Measurements from ENCODE around the gene CCDC57. TPM values are rescaled to one million over a fixed set of nuclear protein-coding genes. Genes with fewer than 3 reads are reported as not detected.
"Not testable (repeated sequence)": the region's sequence is repeated elsewhere in the genome, so short reads cannot be mapped to it uniquely, and the experiment has no call there.

The CCDC57 gene
- total and polyA plus RNA-seq, 2 experiments from 2014 or later = 10.6 to 15.3 TPM

DNA sequence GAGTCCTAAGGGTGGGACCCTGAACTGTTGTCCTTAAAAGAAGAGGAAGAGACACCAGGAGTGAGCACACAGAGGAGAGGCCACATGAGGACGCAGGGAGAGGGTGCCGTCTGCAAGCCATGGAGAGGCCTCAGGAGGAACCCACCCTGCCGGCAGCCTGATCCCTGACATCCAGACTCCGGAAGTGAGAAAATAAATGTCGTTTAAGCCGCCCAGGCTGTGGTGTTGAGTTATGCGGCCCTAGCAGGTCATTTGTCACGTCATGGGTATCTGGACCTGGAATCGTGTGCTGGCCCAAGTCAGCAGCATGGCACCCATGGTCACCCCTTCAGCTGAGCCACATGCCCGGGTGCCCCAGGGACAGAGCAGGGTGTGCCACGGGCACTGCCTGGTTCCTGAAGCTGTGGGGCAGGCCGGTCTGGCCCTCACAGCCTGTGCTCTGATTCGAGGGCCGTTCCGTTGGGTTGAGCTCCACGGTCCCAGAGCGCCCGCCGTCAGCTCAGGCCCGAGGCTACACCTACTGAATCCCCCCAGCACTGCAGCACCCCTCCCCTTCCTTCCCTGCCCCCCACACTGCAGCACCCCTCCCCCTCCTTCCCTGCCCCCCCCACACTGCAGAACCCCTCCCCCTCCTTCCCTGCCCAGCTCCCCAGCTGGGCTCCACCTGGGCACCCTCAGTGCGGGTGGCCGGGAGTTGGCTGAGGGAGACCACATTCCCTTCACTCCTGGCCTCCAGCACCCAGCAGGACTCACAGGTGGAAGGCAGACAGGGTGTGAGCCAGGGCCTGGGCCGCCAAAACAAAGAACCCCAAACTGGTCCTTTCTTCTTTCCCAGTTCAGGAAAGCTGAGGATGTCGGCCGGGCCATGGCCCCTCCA, 2.7 kb upstream of the CCDC57 start:
- Histone ChIP-seq H3K4me1 (ENCODE audit: insufficient read depth) (peaks cover 36% of the 10 kb centered on the region), H3K4me3 (no peak overlapping the region), H3F3A (ENCODE audit: insufficient read depth) (peaks cover 6% of the 10 kb centered on the region; the same call in 1 of the 2 replicates), H3K9ac (no peak overlapping the region; the same call in 1 of the 2 replicates), H3K27me3 (replicated peaks; ENCODE audit: insufficient read depth) (no peaks in the 10 kb centered on the region), H3K9me3 (ENCODE audit: low read depth) (no peaks in the 10 kb centered on the region), H3K36me3 (ENCODE audit: low read depth) (no peaks in the 10 kb centered on the region), H2AFZ (no peak overlapping the region), H3K9me2 (ENCODE audit: insufficient read depth) (no peaks in the 10 kb centered on the region), H3K4me2 (ENCODE audit: unreplicated experiment) (no peak overlapping the region), H4K20me1 (ENCODE audit: insufficient read depth) (no peaks in the 10 kb centered on the region), H3K27ac (peak overlapping the region; percentile 91), H3K79me2 (ENCODE audit: insufficient read depth) (peaks cover 21% of the 10 kb centered on the region)
- in situ Hi-C loops (cut with MboI) = no loop called here
- DNase-seq = peak; percentile 76
- TF ChIP-seq EZH2phosphoT487 (IDR thresholded peaks at IDR 0.05; ENCODE audit: insufficient read depth, low read depth) (no peak), EZH2 (IDR thresholded peaks at IDR 0.05; ENCODE audit: insufficient read depth, poor library complexity, severe bottlenecking) (no peak)
- 67 to 75% methylated on average over 15 to 25 of the region's 25 CpGs for WGBS, 2 experiments (ENCODE audit: low coverage in 1 of 2, low lambda C conversion rate in 2 of 2, missing lambda C conversion rate in 2 of 2)

- Histone ChIP-seq H3K27me3 (replicated peaks; ENCODE audit: insufficient read depth) (no peaks in the 10 kb centered on the region), H3K79me2 (ENCODE audit: insufficient read depth) (peaks cover 31% of the 10 kb centered on the region), H3K36me3 (ENCODE audit: low read depth) (no peaks in the 10 kb centered on the region), H2AFZ (no peak overlapping the region), H3K4me1 (ENCODE audit: insufficient read depth) (peaks cover 36% of the 10 kb centered on the region), H3K9me3 (ENCODE audit: low read depth) (no peaks in the 10 kb centered on the region), H3K4me2 (ENCODE audit: unreplicated experiment) (no peak overlapping the region), H3K27ac (0 out of 2 replicates have a peak overlapping the region, but pooled peaks have one; percentile 74), H3K9me2 (ENCODE audit: insufficient read depth) (no peaks in the 10 kb centered on the region), H3F3A (ENCODE audit: insufficient read depth) (peaks cover 6% of the 10 kb centered on the region; the same call in 1 of the 2 replicates), H3K9ac (no peak overlapping the region), H4K20me1 (ENCODE audit: insufficient read depth) (no peaks in the 10 kb centered on the region), H3K4me3 (no peak overlapping the region)
- in situ Hi-C loops (cut with MboI) = no loop called here
- DNase-seq = no peak
- 90 to 92% methylated on average over 11 of the region's 11 CpGs for WGBS, 2 experiments (ENCODE audit: low coverage in 1 of 2, low lambda C conversion rate in 2 of 2, missing lambda C conversion rate in 2 of 2)
- no peak for TF ChIP-seq EZH2phosphoT487 (IDR thresholded peaks at IDR 0.05; ENCODE audit: insufficient read depth, low read depth)
- TF ChIP-seq EZH2 (IDR thresholded peaks at IDR 0.05; ENCODE audit: insufficient read depth, poor library complexity, severe bottlenecking) = no peak
These were observed 1.5 kb upstream of the CCDC57 start for GRCh38 chr17:82214012-82214628.

GRCh38 chr17:82213251-82214011, 789 bp upstream of the CCDC57 start:
- Histone ChIP-seq H3K9me3 (ENCODE audit: low read depth) (no peaks in the 10 kb centered on the region), H3F3A (ENCODE audit: insufficient read depth) (peaks cover 6% of the 10 kb centered on the region; the same call in 1 of the 2 replicates), H2AFZ (peak overlapping the region; percentile 73), H3K27me3 (replicated peaks; ENCODE audit: insufficient read depth) (no peaks in the 10 kb centered on the region), H3K27ac (peak overlapping the region; percentile 74), H3K4me2 (ENCODE audit: unreplicated experiment) (peak overlapping the region; percentile 66), H3K9ac (peak overlapping the region; percentile 86), H3K4me3 (peak overlapping the region; percentile 73), H3K36me3 (ENCODE audit: low read depth) (no peaks in the 10 kb centered on the region), H4K20me1 (ENCODE audit: insufficient read depth) (no peaks in the 10 kb centered on the region), H3K79me2 (ENCODE audit: insufficient read depth) (peaks cover 32% of the 10 kb centered on the region), H3K4me1 (ENCODE audit: insufficient read depth) (peaks cover 36% of the 10 kb centered on the region), H3K9me2 (ENCODE audit: insufficient read depth) (no peaks in the 10 kb centered on the region)
- WGBS, 2 experiments (ENCODE audit: low coverage in 1 of 2, low lambda C conversion rate in 2 of 2, missing lambda C conversion rate in 2 of 2) = 2 to 3% methylated on average over 26 to 32 of the region's 37 CpGs
- no peak for TF ChIP-seq EZH2 (IDR thresholded peaks at IDR 0.05; ENCODE audit: insufficient read depth, poor library complexity, severe bottlenecking)
- in situ Hi-C loops (cut with MboI) = no loop called here
- DNase-seq = peak; percentile 93

DNA sequence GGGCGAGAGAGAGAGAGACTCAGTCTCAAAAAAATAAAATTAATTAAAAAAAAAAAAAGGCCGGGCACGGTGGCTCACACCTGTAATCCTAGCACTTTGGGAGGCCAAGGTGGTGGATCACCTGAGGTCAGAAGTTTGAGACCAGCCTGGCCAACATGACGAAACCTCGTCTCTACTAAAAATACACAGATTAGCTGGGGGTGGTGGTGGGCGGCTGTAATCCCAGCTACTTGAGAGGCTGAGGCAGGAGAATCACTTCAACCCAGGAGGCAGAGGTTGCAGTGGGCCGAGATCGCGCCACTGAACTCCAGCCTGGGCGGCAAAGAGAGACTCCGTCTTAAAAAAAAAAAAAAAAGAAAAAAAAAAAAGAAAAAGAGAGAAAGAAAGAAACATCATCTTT, 2.0 kb downstream of the CCDC57 start:
- H3K9me3 ChIP-seq (ENCODE audit: low read depth); H4K20me1 ChIP-seq (ENCODE audit: insufficient read depth); H3K4me2 ChIP-seq (ENCODE audit: unreplicated experiment); H3K27me3 ChIP-seq (replicated peaks; ENCODE audit: insufficient read depth); DNase-seq; H3K9me2 ChIP-seq (ENCODE audit: insufficient read depth); H3K9ac ChIP-seq; H3K27ac ChIP-seq; H3K4me3 ChIP-seq; H2AFZ ChIP-seq; H3K36me3 ChIP-seq (ENCODE audit: low read depth); in situ Hi-C loops (cut with MboI): not testable (repeated sequence)
- H3F3A ChIP-seq (ENCODE audit: insufficient read depth) = peaks cover 10% of the 10 kb centered on the region; the same call in 1 of the 2 replicates
- peaks cover 29% of the 10 kb centered on the region for H3K79me2 ChIP-seq (ENCODE audit: insufficient read depth)
- H3K4me1 ChIP-seq (ENCODE audit: insufficient read depth) = peaks cover 18% of the 10 kb centered on the region
- WGBS, 2 experiments (ENCODE audit: low coverage in 1 of 2, low lambda C conversion rate in 2 of 2, missing lambda C conversion rate in 2 of 2) = 98% methylated on average over 9 to 11 of the region's 11 CpGs
